Aorta (tissue), 5 donors: ENCODE data around the gene AARSD1. TPM values are rescaled to one million over a fixed set of nuclear protein-coding genes. Genes with fewer than 3 reads are reported as not detected.
"Not testable (repeated sequence)": the region's sequence is repeated elsewhere in the genome, so short reads cannot be mapped to it uniquely, and the experiment has no call there.

Experiments
- ATAC-seq: fragments of 200-7000 bp; cut with Tn5 transposase; one replicate; pipeline ENCODE4 v1.9.1; 2022; ENCODE audit warnings: moderate library complexity; ENCODE audit not compliant: low FRiP score
- DNase-seq, 2 donors: peaks; one replicate each; pipeline ENCODE4 v3.0.0-alpha.2; 2020
- H3K27ac ChIP-seq, 2 donors: one replicate each; pipeline ENCODE4 v1.5.1; 2013; ENCODE audit warnings: low read length in 2 of 2, mild to moderate bottlenecking in 2 of 2, moderate library complexity in 2 of 2, control low read depth in 1 of 2, inconsistent platforms in 1 of 2, low read depth in 1 of 2
- H3K27me3 ChIP-seq, 2 donors: one replicate each; pipeline ENCODE4 v1.6.1; 2013; ENCODE audit warnings: control low read depth in 1 of 2, low read length in 1 of 2, mild to moderate bottlenecking in 1 of 2, moderate library complexity in 1 of 2; ENCODE audit not compliant: insufficient read depth in 2 of 2, control insufficient read depth in 1 of 2
- H3K36me3 ChIP-seq, 2 donors: one replicate each; pipeline ENCODE4 v1.6.1; 2013; ENCODE audit warnings: control low read depth in 1 of 2, low read length in 1 of 2, mild to moderate bottlenecking in 1 of 2; ENCODE audit not compliant: insufficient read depth in 2 of 2, control insufficient read depth in 1 of 2
- H3K4me1 ChIP-seq, 2 donors: one replicate each; pipeline ENCODE4 v1.6.1; 2013; ENCODE audit warnings: low read length in 2 of 2, control low read depth in 1 of 2, mild to moderate bottlenecking in 1 of 2, moderate library complexity in 1 of 2; ENCODE audit not compliant: insufficient read depth in 2 of 2, control insufficient read depth in 1 of 2
- H3K4me3 ChIP-seq, 2 donors: one replicate each; pipeline ENCODE4 v1.5.1; 2013; ENCODE audit warnings: low read length in 2 of 2, control low read depth in 1 of 2, mild to moderate bottlenecking in 1 of 2
- H3K9me3 ChIP-seq: one replicate; pipeline ENCODE4 v1.6.1; 2013; ENCODE audit warnings: mild to moderate bottlenecking, low read length; ENCODE audit not compliant: control insufficient read depth
- whole genome bisulfite sequencing, 2 donors: extraction: QIAGEN DNeasy Blood & Tissue Kit; methylation state at CpG; one replicate each; pipeline ENCODE4 v1.1.7; 2013; 5-methylcytosine and 5-hydroxymethylcytosine counted together
- intact Hi-C, 2 donors: fragments of 100-400 bp; cut with DNase I; formaldehyde crosslinking; loops; one replicate each; pipeline versions ENCODE4 v1.14.2 to v1.15.0; 2022
- long read RNA-seq, 2 donors: library from polyadenylated mRNA; unstranded; transcript quantifications; one replicate each; pipeline ENCODE4 v2.0.0, GENCODE V29; 2020 to 2021
- polyA plus RNA-seq, 2 donors: library from polyadenylated mRNA; stranded (reverse); fragments of 200-250 nt; gene quantifications; one replicate each; pipeline ENCODE4 v1.2.3, GENCODE V29; 2013
- total RNA-seq, 2 donors: library from RNA; stranded (reverse); fragmentation: NEBNext Ultra II Directional; extraction: Animal tissue kit (Norgen Biotek cat#: 25700); gene quantifications; one replicate each; pipeline ENCODE4 v1.2.1, GENCODE V29; 2021
- donor health status: healthy with polysubstance abuse.
- donor health status: Bipolar disorder and iron deficiency.
- donor health status: DM: no; HTN: no; CAD: no.
- donor health status: DM: no; HTN: no; CAD: no.
- donor health status: DM: yes; HTN: yes; CAD: no.

AARSD1 gene, protein sequence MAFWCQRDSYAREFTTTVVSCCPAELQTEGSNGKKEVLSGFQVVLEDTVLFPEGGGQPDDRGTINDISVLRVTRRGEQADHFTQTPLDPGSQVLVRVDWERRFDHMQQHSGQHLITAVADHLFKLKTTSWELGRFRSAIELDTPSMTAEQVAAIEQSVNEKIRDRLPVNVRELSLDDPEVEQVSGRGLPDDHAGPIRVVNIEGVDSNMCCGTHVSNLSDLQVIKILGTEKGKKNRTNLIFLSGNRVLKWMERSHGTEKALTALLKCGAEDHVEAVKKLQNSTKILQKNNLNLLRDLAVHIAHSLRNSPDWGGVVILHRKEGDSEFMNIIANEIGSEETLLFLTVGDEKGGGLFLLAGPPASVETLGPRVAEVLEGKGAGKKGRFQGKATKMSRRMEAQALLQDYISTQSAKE
- total RNA-seq (10 to 100 TPM; 38.2 to 39.0 TPM), polyA plus RNA-seq (10 to 100 TPM; 30.2 to 87.0 TPM)
- long read RNA-seq, donor 1, transcript AARSD1-202 (12 exons, 1,322 nt) = major isoform, 43 of 64 reads
- long read RNA-seq, donor 1, partial matches to known transcripts = 1 of 64 reads
- long read RNA-seq, donor 1, other reads (novel, unspliced or antisense) = 18 of 64 reads
- long read RNA-seq, donor 2, transcript AARSD1-202 (12 exons, 1,322 nt) = major isoform, 8 of 17 reads
- long read RNA-seq, donor 2, partial matches to known transcripts = 1 of 17 reads
- long read RNA-seq, donor 2, other reads (novel, unspliced or antisense) = 7 of 17 reads

DNA sequence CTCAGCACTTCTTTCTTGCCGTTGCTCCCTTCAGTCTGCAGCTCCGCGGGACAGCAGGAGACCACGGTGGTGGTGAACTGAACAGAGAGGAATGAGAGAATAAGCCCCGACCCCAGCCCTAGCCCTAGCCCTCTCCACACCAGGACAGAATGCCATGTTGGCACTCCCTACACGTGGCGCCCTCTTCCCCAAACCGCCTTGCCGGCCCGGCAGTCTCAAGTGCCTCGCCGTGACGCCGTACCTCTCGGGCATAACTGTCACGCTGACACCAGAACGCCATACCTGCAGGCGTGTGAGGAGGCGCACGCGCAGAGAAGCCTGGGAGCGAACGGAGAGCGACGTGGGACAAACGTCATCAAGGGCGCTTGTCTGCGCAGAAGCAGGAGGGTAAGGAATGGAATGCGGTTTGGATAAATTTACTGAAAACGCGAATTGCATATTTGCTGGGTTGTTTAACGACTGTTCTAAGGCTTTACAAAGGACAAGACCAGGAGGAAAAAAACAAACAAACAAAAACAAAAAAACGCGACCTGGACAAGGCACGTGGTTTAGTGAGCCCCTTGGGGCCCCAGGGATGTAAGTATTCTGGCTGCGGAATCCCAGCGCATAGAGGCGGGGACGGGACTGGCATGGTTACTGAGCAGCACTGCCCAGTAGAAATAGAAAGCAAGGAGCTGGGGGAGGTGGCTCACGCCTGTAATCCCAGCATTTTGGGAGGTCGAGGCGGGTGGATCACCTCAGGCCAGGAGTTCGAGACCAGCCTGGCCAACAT lies at the start of gene AARSD1:
TSS of gene AARSD1 (minus strand) at position 294 of the 772 bp plus-strand sequence. CDS start at position 280, 14 bp downstream.
- H3K4me3 ChIP-seq = peak within 1 kb of the TSS; percentile 13 to 40
- no peaks in the 10 kb centered on the region for H3K4me1 ChIP-seq
- ATAC-seq = peak; percentile 96
- no peaks in the 10 kb centered on the region for H3K9me3 ChIP-seq
- intact Hi-C loops = no loop called here
- 0 to 2% methylated on average over 43 of the region's 43 CpGs for WGBS, 2 donors
- H3K27me3 ChIP-seq = no peaks in the 10 kb centered on the region
- H3K27ac ChIP-seq = peak within 1 kb of the TSS in 1 of 2 donors; percentile 69
- H3K36me3 ChIP-seq = peaks cover under 1 to 5% of the 10 kb centered on the region in 2 donors
- DNase-seq = peak; percentile 94 to 96

DNA sequence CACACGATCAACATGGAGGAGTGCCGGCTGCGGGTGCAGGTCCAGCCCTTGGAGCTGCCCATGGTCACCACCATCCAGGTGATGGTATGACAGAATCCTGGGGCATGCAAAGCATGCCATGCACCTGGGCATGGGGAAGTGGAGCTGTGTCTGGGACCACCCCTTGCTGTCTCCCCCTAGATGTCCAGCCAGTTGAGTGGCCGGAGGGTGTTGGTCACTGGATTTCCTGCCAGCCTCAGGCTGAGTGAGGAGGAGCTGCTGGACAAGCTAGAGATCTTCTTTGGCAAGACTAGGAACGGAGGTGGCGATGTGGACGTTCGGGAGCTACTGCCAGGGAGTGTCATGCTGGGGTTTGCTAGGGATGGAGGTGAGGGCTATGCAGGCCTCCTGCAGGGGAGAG lies 49.0 kb upstream of the AARSD1 start:
- intact Hi-C loops = no loop called here
- DNase-seq (peak in 1 of 2 donors; percentile 64), ATAC-seq (no peak)
- H3K27ac ChIP-seq = no peak overlapping the region
- H3K4me3 ChIP-seq = no peak overlapping the region
- peaks cover 0 to under 1% of the 10 kb centered on the region in 2 donors for H3K36me3 ChIP-seq
- 81 to 85% methylated on average over 8 of the region's 8 CpGs for WGBS, 2 donors
- no peaks in the 10 kb centered on the region for H3K9me3 ChIP-seq
- H3K4me1 ChIP-seq = no peaks in the 10 kb centered on the region
- H3K27me3 ChIP-seq = no peaks in the 10 kb centered on the region

DNA sequence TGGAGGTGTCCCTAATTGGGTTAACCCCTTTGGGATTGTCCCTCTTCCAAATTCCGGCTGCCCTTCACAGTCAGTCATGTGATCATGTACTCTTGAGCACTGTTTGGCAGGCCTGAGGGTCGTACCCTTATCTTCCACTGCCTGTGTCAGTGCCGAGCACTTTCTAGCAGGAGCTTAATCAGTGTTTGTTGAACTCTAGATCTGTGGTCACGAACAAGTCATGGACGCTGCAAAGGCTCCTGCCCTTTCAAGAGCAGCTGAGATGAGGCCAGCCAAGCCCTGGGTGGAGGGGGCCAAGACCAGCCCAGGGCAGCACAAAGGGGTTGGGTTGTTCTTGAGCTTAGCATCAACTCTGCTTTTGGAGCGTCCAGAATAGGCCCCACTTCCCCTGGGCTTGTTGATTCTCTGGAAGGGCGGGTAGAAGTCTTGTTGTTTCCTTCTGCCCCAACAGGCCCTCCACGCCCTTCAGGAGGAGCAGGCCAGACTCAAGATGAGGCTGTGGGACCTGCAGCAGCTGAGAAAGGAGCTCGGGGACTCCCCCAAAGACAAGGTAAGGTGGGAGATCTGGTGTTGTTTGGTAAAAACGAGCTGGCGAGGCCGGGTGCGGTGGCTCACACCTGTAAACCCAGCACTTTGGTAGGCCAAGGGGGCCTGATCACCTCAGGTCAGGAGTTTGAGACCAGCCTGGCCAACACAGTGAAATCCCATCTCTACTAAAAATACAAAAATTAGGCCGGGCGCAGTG lies 47.6 kb upstream of the AARSD1 start:
- ATAC-seq = no peak
- DNase-seq = peak in 1 of 2 donors; percentile 27
- Histone ChIP-seq H3K36me3 (no peaks in the 10 kb centered on the region), H3K4me1 (no peaks in the 10 kb centered on the region), H3K9me3 (no peaks in the 10 kb centered on the region), H3K27me3 (no peaks in the 10 kb centered on the region), H3K27ac (no peak overlapping the region), H3K4me3 (no peak overlapping the region)
- intact Hi-C loops = no loop called here
- 77 to 78% methylated on average over 15 of the region's 15 CpGs for WGBS, 2 donors

DNA sequence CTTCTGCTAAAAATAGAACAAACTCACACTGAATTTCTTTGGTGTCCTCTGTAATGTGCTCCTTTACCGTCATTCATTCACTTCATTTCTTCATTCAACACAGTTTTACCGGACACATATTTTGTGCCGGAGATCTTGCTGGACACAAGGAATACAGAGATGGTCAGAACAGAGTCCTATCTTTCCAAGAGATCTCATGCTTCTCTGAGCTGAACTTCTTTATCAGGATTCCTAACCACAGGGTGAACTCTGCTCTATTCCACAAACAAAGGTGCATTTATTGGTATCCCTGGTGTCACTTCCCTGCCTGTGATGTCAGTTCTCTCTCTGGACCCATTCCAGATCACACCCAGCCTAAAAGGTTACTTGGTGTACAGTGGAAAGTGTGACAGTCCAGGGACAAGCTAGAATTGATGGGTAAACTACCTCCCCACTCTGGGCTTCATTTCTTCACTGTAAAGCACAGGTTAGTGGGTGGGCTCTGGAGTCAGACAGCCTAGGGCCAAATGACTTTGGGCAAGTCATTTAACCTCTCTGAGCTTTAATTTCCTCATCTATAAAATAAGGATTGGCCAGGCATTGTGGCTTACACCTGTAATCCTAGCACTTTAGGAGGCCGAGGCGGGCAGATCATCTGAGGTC lies 46.5 kb upstream of the AARSD1 start:
- WGBS, 2 donors = 86 to 87% methylated on average over 5 of the region's 5 CpGs
- no peak for DNase-seq
- H3K27me3 ChIP-seq = no peaks in the 10 kb centered on the region
- no peaks in the 10 kb centered on the region for H3K9me3 ChIP-seq
- no peaks in the 10 kb centered on the region for H3K36me3 ChIP-seq
- no peak overlapping the region for H3K4me3 ChIP-seq
- ATAC-seq = no peak
- H3K27ac ChIP-seq = no peak overlapping the region
- H3K4me1 ChIP-seq = no peaks in the 10 kb centered on the region
- intact Hi-C loops = no loop called here

DNA sequence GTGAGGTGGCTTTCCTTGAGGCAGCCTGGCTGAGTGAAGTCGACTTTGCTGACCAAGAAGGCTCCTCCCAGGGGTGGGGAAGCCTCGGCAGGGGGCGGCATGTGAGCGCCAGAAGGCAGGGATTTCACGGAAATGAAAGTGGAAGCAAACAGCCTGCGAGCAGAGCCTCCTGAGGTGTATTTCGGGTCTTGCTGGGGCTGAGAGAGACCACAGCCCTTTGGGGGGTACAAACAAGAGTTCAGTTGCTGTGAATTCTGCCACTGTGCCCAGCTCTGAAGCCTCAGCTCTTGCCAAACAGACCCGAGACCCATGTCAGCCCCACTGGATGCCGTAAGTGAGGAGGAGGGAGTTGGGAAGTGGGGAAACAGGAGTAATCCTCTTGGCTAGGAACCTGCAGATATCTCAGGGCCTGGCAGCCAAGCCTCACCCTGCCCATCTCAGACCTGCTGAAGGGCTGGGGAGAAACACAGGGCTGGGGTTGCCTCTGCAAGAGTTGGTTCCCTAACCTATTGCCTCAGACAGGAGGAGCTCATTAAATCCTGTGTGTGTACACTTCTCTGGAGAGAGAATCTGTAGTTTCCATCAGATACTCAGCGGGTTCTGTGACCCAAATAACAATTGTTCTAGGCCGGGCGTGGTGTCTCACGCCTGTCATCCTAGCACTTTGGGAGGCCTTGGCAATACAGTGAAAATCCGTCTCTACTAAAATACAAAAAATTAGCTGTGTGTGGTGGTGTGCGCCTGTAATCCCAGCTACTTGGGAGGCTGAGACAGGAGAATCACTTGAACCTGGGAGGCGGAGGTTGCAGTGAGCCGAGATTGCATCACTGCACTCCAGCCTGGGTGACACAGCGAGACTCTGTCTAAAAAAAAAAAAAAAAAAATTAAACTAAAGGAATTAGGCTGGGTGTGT lies 42.6 kb upstream of the AARSD1 start, which contains the start of gene IFI35:
TSS of gene IFI35 (plus strand) at position 146 of the 913 bp plus-strand sequence. CDS start at position 310, 164 bp downstream.
- 40 to 41% methylated on average over 18 of the region's 18 CpGs for WGBS, 2 donors
- ATAC-seq (peak; percentile 92), DNase-seq (peak; percentile 93 to 94)
- H3K27me3 ChIP-seq = no peaks in the 10 kb centered on the region
- no peaks in the 10 kb centered on the region for H3K9me3 ChIP-seq
- intact Hi-C loops = no loop called here
- H3K4me3 ChIP-seq = peak within 1 kb of the TSS; percentile 30 to 50
- H3K4me1 ChIP-seq = no peaks in the 10 kb centered on the region
- H3K36me3 ChIP-seq = peaks cover 0 to 2% of the 10 kb centered on the region in 2 donors
- peak within 1 kb of the TSS in 1 of 2 donors; percentile 58 for H3K27ac ChIP-seq

DNA sequence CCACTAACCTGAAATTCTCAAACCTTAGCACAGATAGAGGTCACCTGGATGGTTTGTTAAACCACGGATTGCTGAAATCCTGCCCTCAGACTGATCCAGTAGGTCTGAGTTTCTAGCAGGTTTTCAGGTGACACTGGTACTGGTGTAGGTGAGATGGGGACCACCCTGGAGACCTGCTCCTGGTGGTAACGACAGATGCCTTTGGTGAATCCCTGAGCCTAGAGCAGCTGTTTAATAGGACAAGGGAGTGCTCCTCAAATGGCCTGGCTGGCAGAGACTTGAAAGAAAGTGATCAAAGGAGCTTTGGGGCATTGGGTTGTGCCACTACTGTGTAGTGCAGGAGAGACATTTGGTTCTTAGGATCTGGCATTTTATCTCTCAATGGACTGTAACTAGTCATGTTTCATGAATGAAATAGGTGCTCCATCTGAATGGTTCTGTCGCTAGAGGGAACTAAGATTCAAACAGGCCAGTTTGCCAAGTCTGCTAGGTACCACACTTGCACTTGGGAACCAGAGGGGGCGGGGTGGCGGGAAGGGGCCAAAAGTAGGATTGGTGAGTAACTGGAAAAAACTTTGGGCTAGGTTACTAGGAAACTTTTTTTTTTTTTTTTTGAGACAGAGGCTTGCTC lies 39.4 kb upstream of the AARSD1 start:
- Histone ChIP-seq H3K27ac (no peak overlapping the region), H3K4me1 (no peaks in the 10 kb centered on the region), H3K36me3 (peaks cover 0 to 5% of the 10 kb centered on the region in 2 donors), H3K27me3 (no peaks in the 10 kb centered on the region), H3K9me3 (no peaks in the 10 kb centered on the region), H3K4me3 (no peak overlapping the region)
- DNase-seq (peak; percentile 74 to 87), ATAC-seq (no peak)
- intact Hi-C loops = no loop called here
- 72 to 77% methylated on average over 5 of the region's 5 CpGs for WGBS, 2 donors

DNA sequence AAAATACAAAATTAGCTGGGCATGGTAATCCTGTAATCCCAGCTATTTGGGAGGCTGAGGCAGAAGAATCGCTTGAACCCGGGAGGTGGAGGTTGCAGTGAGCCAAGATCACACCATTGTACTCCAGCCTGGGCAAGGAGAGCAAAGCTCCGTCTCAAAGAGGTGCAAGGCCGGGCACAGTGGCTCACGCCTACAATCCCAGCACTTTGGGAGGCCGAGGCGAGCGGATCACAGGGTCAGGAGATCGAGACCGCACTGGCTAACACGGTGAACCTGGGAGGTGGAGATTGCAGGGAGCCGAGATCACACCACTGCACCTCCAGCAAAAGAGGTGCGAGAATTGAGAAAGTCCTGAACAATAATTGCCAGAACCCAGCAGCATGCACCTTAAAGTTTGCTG lies 36.6 kb upstream of the AARSD1 start:
- ATAC-seq, intact Hi-C loops, H3K27ac ChIP-seq, H3K9me3 ChIP-seq, H3K36me3 ChIP-seq, H3K4me1 ChIP-seq, H3K4me3 ChIP-seq, H3K27me3 ChIP-seq: not testable (repeated sequence)
- DNase-seq = peak; percentile 35 to 61
- WGBS, 2 donors = 92 to 94% methylated on average over 13 of the region's 13 CpGs
